ENCODE data around the gene FBXO45. TPM values are rescaled to one million over a fixed set of nuclear protein-coding genes. Genes with fewer than 3 reads are reported as not detected.

FBXO45 gene
- total and polyA plus RNA-seq, 4 donors, result 1.6 to 7.7 (median 3.6) TPM

DNA sequence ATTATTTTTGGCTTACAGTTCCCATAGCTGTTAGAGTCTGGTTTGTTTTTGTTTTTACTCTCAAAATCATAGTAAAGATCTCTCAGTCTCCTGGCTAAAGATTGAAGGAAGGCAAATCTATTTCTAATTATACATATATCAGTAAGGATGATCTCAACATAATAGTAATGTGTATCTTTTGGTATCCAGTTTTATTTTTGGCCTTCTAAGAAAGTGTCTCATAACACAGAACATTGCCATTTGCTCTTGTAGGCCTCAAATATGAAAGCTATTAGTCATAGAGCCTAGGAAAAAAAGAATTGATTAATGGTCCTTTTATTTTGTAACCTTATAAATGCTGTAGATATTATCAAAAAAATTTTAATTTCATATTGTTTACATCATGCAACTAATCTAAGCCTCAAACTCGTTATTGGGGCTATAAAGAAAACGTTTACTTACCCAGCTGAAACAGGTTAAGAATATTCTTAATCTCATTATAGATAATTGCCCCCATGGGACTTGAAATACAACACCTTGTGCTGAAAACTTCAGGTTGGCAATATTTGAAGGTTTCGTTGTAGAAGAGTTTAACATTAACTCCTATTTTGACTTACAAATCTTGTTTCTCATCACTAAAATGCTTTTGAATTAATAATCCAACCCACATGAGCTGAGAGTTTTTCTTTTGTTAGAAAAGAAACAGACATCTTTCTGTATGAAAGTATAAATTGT is 16.7 kb downstream of the FBXO45 start:
- no peak overlapping the region for H3K27ac ChIP-seq (ENCODE audit: low read depth in 1 of 2, low read length in 2 of 2)
- peaks cover 2 to 15% (median 8%) of the 10 kb centered on the region in 4 donors for H3K36me3 ChIP-seq (ENCODE audit: control insufficient read depth in 4 of 4, insufficient read depth in 3 of 4, low read depth in 1 of 4, low read length in 3 of 4)
- WGBS, result 90% methylated on average over 3 of the region's 3 CpGs
- DNase-seq (ENCODE audit: low spot score), result no peak
- no peaks in the 10 kb centered on the region for H3K27me3 ChIP-seq (ENCODE audit: control insufficient read depth in 4 of 4, insufficient read depth in 4 of 4, low read length in 3 of 4)
- H3K4me3 ChIP-seq (ENCODE audit: low read depth in 1 of 3, low read length in 3 of 3), result no peak overlapping the region
- H3K9me3 ChIP-seq (ENCODE audit: control insufficient read depth in 4 of 4, low read length in 3 of 4), result no peaks in the 10 kb centered on the region
- H3K4me1 ChIP-seq (ENCODE audit: control insufficient read depth in 4 of 4, insufficient read depth in 4 of 4, low read length in 3 of 4), result no peaks in the 10 kb centered on the region
- TF ChIP-seq NR2F2 (IDR thresholded peaks at IDR 0.05), result no peak
- TF ChIP-seq EGR1 (IDR thresholded peaks at IDR 0.05; ENCODE audit: low read depth in 2 of 2), result no peak
- TF ChIP-seq HNF4A (conservative IDR thresholded peaks at IDR 0.05), result no peak
- no peak for TF ChIP-seq TAF1 (conservative IDR thresholded peaks at IDR 0.05)
- H3K9ac ChIP-seq (ENCODE audit: low read depth in 1 of 2, low read length in 2 of 2), result no peak overlapping the region

DNA sequence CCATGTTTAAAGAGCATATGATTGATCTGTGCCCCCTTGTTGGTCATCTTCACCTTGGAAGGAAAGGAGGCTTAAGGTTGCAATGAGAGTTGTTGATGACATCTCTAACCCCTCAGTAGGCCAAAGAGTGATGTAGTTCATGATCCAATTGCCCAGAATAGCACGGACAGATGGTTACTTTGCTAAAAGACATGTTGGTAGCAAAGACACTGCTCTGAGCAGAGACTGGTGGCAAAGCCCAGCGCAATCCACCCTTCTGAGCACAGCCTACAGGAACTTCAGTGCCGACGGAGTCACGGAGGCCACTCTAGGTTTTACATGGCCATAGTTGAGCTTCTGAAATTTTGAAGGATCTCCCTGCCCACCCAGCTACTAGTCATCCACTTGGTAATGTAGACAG is 21.8 kb downstream of the FBXO45 start:
- DNase-seq (ENCODE audit: low spot score), result no peak
- Histone ChIP-seq H3K4me3 (ENCODE audit: low read depth in 1 of 3, low read length in 3 of 3) (no peak overlapping the region), H3K36me3 (ENCODE audit: control insufficient read depth in 4 of 4, insufficient read depth in 3 of 4, low read depth in 1 of 4, low read length in 3 of 4) (peaks cover 0 to 3% (median 0%) of the 10 kb centered on the region in 4 donors), H3K27me3 (ENCODE audit: control insufficient read depth in 4 of 4, insufficient read depth in 4 of 4, low read length in 3 of 4) (no peaks in the 10 kb centered on the region), H3K4me1 (ENCODE audit: control insufficient read depth in 4 of 4, insufficient read depth in 4 of 4, low read length in 3 of 4) (no peaks in the 10 kb centered on the region), H3K27ac (ENCODE audit: low read depth in 1 of 2, low read length in 2 of 2) (no peak overlapping the region), H3K9me3 (ENCODE audit: control insufficient read depth in 4 of 4, low read length in 3 of 4) (no peaks in the 10 kb centered on the region), H3K9ac (ENCODE audit: low read depth in 1 of 2, low read length in 2 of 2) (no peak overlapping the region)
- 82% methylated on average over 5 of the region's 5 CpGs for WGBS
- TF ChIP-seq, protein P1, sequence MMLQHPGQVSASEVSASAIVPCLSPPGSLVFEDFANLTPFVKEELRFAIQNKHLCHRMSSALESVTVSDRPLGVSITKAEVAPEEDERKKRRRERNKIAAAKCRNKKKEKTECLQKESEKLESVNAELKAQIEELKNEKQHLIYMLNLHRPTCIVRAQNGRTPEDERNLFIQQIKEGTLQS (IDR thresholded peaks at IDR 0.05), result no peak
- TF ChIP-seq, protein P2, sequence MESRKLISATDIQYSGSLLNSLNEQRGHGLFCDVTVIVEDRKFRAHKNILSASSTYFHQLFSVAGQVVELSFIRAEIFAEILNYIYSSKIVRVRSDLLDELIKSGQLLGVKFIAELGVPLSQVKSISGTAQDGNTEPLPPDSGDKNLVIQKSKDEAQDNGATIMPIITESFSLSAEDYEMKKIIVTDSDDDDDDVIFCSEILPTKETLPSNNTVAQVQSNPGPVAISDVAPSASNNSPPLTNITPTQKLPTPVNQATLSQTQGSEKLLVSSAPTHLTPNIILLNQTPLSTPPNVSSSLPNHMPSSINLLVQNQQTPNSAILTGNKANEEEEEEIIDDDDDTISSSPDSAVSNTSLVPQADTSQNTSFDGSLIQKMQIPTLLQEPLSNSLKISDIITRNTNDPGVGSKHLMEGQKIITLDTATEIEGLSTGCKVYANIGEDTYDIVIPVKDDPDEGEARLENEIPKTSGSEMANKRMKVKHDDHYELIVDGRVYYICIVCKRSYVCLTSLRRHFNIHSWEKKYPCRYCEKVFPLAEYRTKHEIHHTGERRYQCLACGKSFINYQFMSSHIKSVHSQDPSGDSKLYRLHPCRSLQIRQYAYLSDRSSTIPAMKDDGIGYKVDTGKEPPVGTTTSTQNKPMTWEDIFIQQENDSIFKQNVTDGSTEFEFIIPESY (IDR thresholded peaks at IDR 0.05), result no peak
- no peak for TF ChIP-seq NR2F2 (IDR thresholded peaks at IDR 0.05)
- TF ChIP-seq RXRA (IDR thresholded peaks at IDR 0.05), result no peak
- no peak for TF ChIP-seq FOXA2 (IDR thresholded peaks at IDR 0.05)
- no peak for TF ChIP-seq EGR1 (IDR thresholded peaks at IDR 0.05; ENCODE audit: low read depth in 2 of 2)
- no peak for TF ChIP-seq JUND (IDR thresholded peaks at IDR 0.05)
- no peak for TF ChIP-seq FOXA1 (IDR thresholded peaks at IDR 0.05)
- no peak for TF ChIP-seq YY1 (IDR thresholded peaks at IDR 0.05)
- TF ChIP-seq GABPA (IDR thresholded peaks at IDR 0.05 in 1 of 2, conservative IDR thresholded peaks at IDR 0.05 in 1 of 2), result no peak
- TF ChIP-seq, protein P3, sequence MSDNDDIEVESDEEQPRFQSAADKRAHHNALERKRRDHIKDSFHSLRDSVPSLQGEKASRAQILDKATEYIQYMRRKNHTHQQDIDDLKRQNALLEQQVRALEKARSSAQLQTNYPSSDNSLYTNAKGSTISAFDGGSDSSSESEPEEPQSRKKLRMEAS (IDR thresholded peaks at IDR 0.05), result no peak
- TF ChIP-seq, protein P4, sequence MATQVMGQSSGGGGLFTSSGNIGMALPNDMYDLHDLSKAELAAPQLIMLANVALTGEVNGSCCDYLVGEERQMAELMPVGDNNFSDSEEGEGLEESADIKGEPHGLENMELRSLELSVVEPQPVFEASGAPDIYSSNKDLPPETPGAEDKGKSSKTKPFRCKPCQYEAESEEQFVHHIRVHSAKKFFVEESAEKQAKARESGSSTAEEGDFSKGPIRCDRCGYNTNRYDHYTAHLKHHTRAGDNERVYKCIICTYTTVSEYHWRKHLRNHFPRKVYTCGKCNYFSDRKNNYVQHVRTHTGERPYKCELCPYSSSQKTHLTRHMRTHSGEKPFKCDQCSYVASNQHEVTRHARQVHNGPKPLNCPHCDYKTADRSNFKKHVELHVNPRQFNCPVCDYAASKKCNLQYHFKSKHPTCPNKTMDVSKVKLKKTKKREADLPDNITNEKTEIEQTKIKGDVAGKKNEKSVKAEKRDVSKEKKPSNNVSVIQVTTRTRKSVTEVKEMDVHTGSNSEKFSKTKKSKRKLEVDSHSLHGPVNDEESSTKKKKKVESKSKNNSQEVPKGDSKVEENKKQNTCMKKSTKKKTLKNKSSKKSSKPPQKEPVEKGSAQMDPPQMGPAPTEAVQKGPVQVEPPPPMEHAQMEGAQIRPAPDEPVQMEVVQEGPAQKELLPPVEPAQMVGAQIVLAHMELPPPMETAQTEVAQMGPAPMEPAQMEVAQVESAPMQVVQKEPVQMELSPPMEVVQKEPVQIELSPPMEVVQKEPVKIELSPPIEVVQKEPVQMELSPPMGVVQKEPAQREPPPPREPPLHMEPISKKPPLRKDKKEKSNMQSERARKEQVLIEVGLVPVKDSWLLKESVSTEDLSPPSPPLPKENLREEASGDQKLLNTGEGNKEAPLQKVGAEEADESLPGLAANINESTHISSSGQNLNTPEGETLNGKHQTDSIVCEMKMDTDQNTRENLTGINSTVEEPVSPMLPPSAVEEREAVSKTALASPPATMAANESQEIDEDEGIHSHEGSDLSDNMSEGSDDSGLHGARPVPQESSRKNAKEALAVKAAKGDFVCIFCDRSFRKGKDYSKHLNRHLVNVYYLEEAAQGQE (IDR thresholded peaks at IDR 0.05), result no peak
- no peak for TF ChIP-seq HNF4G (IDR thresholded peaks at IDR 0.05)
- TF ChIP-seq RAD21 (IDR thresholded peaks at IDR 0.05), result no peak
- no peak for TF ChIP-seq HNF4A (conservative IDR thresholded peaks at IDR 0.05)
- no peak for TF ChIP-seq TAF1 (conservative IDR thresholded peaks at IDR 0.05)
- TF ChIP-seq, protein P5, sequence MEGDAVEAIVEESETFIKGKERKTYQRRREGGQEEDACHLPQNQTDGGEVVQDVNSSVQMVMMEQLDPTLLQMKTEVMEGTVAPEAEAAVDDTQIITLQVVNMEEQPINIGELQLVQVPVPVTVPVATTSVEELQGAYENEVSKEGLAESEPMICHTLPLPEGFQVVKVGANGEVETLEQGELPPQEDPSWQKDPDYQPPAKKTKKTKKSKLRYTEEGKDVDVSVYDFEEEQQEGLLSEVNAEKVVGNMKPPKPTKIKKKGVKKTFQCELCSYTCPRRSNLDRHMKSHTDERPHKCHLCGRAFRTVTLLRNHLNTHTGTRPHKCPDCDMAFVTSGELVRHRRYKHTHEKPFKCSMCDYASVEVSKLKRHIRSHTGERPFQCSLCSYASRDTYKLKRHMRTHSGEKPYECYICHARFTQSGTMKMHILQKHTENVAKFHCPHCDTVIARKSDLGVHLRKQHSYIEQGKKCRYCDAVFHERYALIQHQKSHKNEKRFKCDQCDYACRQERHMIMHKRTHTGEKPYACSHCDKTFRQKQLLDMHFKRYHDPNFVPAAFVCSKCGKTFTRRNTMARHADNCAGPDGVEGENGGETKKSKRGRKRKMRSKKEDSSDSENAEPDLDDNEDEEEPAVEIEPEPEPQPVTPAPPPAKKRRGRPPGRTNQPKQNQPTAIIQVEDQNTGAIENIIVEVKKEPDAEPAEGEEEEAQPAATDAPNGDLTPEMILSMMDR (IDR thresholded peaks at IDR 0.05; ENCODE audit: low read depth, low read length, missing input control), result no peak

All from liver (tissue), 9 donors.